ENCODE results near the gene BGN. TPM values are rescaled to one million over a fixed set of nuclear protein-coding genes. Genes with fewer than 3 reads are reported as not detected.

BGN gene
- total and polyA plus RNA-seq, 12 donors: 38.7 to 202 (median 68.0) TPM

DNA sequence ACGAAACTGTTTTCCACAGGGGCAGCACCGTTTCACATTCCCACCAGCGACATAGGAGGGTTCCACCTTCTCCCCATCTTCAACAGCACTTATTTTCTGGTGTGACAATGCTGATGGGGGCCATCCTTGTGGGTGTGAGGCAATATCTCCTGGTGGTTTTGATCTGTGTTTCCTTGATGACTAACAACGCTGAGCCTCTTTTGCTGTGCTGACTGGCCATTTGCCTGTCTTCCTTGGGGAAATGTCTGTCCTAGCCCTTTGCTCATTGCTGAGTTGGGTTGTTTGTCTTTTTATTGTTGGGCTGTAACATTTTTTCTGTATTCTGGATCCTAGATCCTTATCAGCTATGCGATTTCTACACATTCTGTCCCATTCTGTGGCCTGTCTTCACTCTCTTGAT is 56.4 kb downstream of the BGN start:
- H3K4me1 ChIP-seq: no peaks in the 10 kb centered on the region
- intact Hi-C loops (cut with DNase I): loop anchor here in 6 of 10 donors (5.0 to 10.0 kb wide), 3 partner anchors 94 to 116 kb away; partner anchors contain the start of gene DUSP9 (in 1 of the 6)
- TF ChIP-seq, protein P1, sequence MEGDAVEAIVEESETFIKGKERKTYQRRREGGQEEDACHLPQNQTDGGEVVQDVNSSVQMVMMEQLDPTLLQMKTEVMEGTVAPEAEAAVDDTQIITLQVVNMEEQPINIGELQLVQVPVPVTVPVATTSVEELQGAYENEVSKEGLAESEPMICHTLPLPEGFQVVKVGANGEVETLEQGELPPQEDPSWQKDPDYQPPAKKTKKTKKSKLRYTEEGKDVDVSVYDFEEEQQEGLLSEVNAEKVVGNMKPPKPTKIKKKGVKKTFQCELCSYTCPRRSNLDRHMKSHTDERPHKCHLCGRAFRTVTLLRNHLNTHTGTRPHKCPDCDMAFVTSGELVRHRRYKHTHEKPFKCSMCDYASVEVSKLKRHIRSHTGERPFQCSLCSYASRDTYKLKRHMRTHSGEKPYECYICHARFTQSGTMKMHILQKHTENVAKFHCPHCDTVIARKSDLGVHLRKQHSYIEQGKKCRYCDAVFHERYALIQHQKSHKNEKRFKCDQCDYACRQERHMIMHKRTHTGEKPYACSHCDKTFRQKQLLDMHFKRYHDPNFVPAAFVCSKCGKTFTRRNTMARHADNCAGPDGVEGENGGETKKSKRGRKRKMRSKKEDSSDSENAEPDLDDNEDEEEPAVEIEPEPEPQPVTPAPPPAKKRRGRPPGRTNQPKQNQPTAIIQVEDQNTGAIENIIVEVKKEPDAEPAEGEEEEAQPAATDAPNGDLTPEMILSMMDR (IDR thresholded peaks at IDR 0.05): no peak
- no peak overlapping the region for H3K27ac ChIP-seq
- peaks cover 0 to 12% (median 0%) of the 10 kb centered on the region in 7 donors for H3K27me3 ChIP-seq
- no peak for DNase-seq
- no peak for ATAC-seq
- no peak overlapping the region for H3K4me3 ChIP-seq
- H3K9me3 ChIP-seq: no peaks in the 10 kb centered on the region
- no peaks in the 10 kb centered on the region for H3K36me3 ChIP-seq
- WGBS, 2 donors: 90 to 95% methylated on average over 5 of the region's 5 CpGs

DNA sequence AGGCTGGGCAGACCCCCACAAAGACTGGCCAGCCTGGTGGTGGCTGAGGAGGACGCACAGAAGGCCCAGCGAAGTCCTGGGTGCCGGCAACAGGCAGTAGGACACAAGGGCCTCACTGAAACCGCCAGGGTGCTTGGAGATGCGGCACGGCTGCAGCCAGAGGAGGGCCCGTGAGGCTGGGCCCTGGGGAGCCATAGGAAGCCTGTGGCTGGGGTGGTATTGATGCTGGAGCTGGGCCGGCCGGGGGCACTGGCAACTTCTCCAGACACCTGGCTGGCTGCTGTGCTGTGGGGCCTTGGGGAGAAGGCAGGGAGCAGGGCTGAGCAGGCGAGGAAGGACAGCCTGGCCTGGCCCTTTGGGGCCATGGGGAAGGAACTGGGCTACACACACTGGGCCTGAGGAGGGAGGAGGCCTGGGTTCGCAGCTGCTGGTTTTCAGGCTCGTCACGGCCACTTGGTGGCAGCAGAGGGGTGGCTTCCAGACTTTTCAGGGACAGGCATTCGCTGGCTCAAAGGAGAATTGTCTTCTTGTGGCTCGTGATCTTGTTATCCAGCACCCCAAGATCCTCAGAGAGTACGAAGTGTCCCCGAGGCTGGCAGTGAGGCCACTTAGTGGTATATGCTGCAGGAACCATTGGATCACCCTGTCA is 59.9 kb downstream of the BGN start:
- Histone ChIP-seq H3K4me1 (no peaks in the 10 kb centered on the region), H3K27me3 (no peaks in the 10 kb centered on the region), H3K4me3 (no peak overlapping the region), H3K27ac (no peak overlapping the region), H3K9me3 (no peaks in the 10 kb centered on the region), H3K36me3 (no peaks in the 10 kb centered on the region)
- WGBS, 2 donors: 35 to 41% methylated on average over 14 to 17 of the region's 17 CpGs
- TF ChIP-seq, protein P1 (IDR thresholded peaks at IDR 0.05): peak; percentile 29 to 70 (median 64)
- peak; percentile 48 to 69 for DNase-seq
- intact Hi-C loops (cut with DNase I): loop anchor here in 9 of 10 donors (1.0 to 10.0 kb wide), 6 partner anchors 90 to 114 kb away; partner anchors contain the start of gene DUSP9 (in 1 of the 9)
- ATAC-seq: peak; percentile 42 to 81 (median 68)

DNA sequence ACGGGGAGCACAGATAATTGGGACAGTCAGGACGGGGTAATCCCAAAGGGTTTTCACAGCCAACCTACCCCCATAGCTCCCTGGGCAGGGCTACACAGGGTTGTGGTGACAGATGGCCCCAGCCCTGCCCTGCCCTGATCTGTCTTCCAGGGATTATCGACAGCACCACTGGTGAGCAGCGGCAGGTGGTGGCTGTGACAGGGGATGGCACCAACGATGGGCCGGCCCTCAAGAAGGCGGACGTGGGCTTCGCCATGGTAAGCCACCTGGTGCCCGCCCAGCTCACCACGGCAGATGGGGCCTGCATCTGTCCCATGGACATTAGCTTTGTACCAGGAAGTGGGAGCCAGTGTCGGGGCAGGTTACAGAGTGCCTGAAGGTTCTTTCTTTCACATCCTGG is 62.0 kb downstream of the BGN start:
- DNase-seq (no peak), ATAC-seq (no peak)
- Histone ChIP-seq H3K4me3 (no peak overlapping the region), H3K27ac (no peak overlapping the region), H3K27me3 (no peaks in the 10 kb centered on the region), H3K4me1 (no peaks in the 10 kb centered on the region), H3K9me3 (no peaks in the 10 kb centered on the region), H3K36me3 (no peaks in the 10 kb centered on the region)
- intact Hi-C loops (cut with DNase I): loop anchor here in 3 of 10 donors (5.0 to 10.0 kb wide), 2 partner anchors 88 to 111 kb away; partner anchors contain the start of gene DUSP9 (in 1 of the 3)
- WGBS, 2 donors: 88 to 92% methylated on average over 12 of the region's 12 CpGs
- TF ChIP-seq, protein P1 (IDR thresholded peaks at IDR 0.05): no peak

DNA sequence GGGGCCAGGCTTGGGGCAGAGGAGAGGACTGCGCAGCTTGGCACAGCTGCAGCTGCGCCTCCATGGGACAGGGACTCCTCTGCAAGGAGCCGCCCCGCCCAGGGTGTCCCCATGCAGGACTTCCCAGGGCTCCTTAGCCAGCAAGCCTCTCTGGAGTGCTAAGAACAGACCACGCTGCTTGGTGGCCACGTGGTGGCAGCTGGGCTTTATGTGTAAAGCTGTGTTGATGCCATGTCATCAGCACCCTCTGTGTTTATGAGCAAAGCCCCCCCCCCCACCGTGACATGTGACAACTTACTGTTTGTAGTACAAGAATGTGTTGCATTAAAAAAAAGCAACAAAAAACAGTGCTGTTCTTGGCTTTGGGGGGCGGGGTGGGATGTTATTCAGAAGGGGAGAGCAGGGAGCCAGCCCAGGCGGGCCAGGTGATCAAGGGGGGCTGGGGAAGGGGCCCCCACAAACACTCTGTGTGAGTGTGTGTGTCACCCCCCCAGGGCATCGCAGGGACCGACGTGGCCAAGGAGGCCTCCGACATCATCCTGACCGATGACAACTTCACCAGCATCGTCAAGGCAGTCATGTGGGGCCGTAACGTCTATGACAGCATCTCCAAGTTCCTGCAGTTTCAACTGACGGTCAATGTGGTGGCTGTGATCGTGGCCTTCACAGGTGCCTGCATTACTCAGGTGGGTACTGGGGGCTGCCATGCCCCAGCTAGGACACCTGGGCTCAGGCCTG is 63.0 kb downstream of the BGN start:
- DNase-seq (no peak), ATAC-seq (peak in 1 of 8 donors; percentile 23)
- H3K9me3 ChIP-seq: no peaks in the 10 kb centered on the region
- WGBS, 2 donors: 78 to 83% methylated on average over 16 to 19 of the region's 19 CpGs
- intact Hi-C loops (cut with DNase I): loop anchor here in 3 of 10 donors (5.0 to 10.0 kb wide), 2 partner anchors 87 to 110 kb away; partner anchors contain the start of gene DUSP9 (in 1 of the 3)
- no peaks in the 10 kb centered on the region for H3K36me3 ChIP-seq
- TF ChIP-seq, protein P1 (IDR thresholded peaks at IDR 0.05): no peak
- no peaks in the 10 kb centered on the region for H3K4me1 ChIP-seq
- H3K27me3 ChIP-seq: peaks cover 0 to 8% (median 0%) of the 10 kb centered on the region in 7 donors
- H3K27ac ChIP-seq: no peak overlapping the region
- no peak overlapping the region for H3K4me3 ChIP-seq

Other genes with a start within 250 kb of the BGN start
- not detected for gene PNMA6F, start 173.2 kb upstream of the BGN start, total RNA-seq
- not detected for gene PNMA6F, start 173.2 kb upstream of the BGN start, polyA plus RNA-seq
- gene ZNF275, start 160.8 kb upstream of the BGN start, total RNA-seq: 10 to 100 TPM in 1 of 10 donors, 1 to 10 TPM in 9; 6.6 to 10.1 (median 7.6) TPM
- gene ZNF275, start 160.8 kb upstream of the BGN start, polyA plus RNA-seq: 1 to 10 TPM; 2.3 to 3.5 TPM
- gene PNMA6E, start 93.6 kb upstream of the BGN start, total RNA-seq: not detected
- not detected for gene PNMA6E, start 93.6 kb upstream of the BGN start, polyA plus RNA-seq
- 1 to 10 TPM in 3 of 10 donors, under 1 TPM in 7; 0.17 to 1.6 (median 0.44) TPM for gene ZFP92, start 83.5 kb upstream of the BGN start, total RNA-seq
- gene ZFP92, start 83.5 kb upstream of the BGN start, polyA plus RNA-seq: under 1 TPM; 0.23 to 0.51 TPM
- under 1 TPM in 6 of 10 donors, not detected in 4; 0.20 to 0.33 (median 0.26) TPM for gene TREX2, start 48.9 kb upstream of the BGN start, total RNA-seq
- gene TREX2, start 48.9 kb upstream of the BGN start, polyA plus RNA-seq: under 1 TPM; 0.36 to 0.44 TPM
- gene HAUS7, start 24.4 kb upstream of the BGN start, total RNA-seq: 10 to 100 TPM; 12.7 to 25.7 (median 18.2) TPM
- gene HAUS7, start 24.4 kb upstream of the BGN start, polyA plus RNA-seq: 10 to 100 TPM; 24.3 to 45.3 TPM
- not detected for gene ATP2B3, start 22.7 kb downstream of the BGN start, total RNA-seq
- gene ATP2B3, start 22.7 kb downstream of the BGN start, polyA plus RNA-seq: not detected
- 10 to 100 TPM; 16.9 to 50.1 (median 21.7) TPM for gene CCNQ, start 104.2 kb downstream of the BGN start, total RNA-seq
- gene CCNQ, start 104.2 kb downstream of the BGN start, polyA plus RNA-seq: 100 to 1,000 TPM in 1 of 2 donors, 10 to 100 TPM in 1; 95.2 to 132 TPM
- under 1 TPM in 1 of 10 donors, not detected in 9; 0.09 TPM for gene DUSP9, start 152.2 kb downstream of the BGN start, total RNA-seq
- under 1 TPM in 1 of 2 donors, not detected in 1; 0.03 TPM for gene DUSP9, start 152.2 kb downstream of the BGN start, polyA plus RNA-seq
- 10 to 100 TPM in 2 of 10 donors, 1 to 10 TPM in 8; 3.6 to 15.6 (median 5.9) TPM for gene PNCK, start 178.8 kb downstream of the BGN start, total RNA-seq
- 1 to 10 TPM; 2.0 to 5.6 TPM for gene PNCK, start 178.8 kb downstream of the BGN start, polyA plus RNA-seq
- gene SLC6A8, start 192.9 kb downstream of the BGN start, total RNA-seq: 100 to 1,000 TPM; 150 to 238 (median 186) TPM
- 100 to 1,000 TPM; 128 to 155 TPM for gene SLC6A8, start 192.9 kb downstream of the BGN start, polyA plus RNA-seq
- gene BCAP31, start 229.4 kb downstream of the BGN start, total RNA-seq: 100 to 1,000 TPM in 3 of 10 donors, 10 to 100 TPM in 7; 70.2 to 140 (median 85.4) TPM
- gene BCAP31, start 229.4 kb downstream of the BGN start, polyA plus RNA-seq: 100 to 1,000 TPM in 1 of 2 donors, 10 to 100 TPM in 1; 82.2 to 164 TPM
- gene ABCD1, start 229.9 kb downstream of the BGN start, total RNA-seq: 10 to 100 TPM; 11.0 to 24.2 (median 14.4) TPM
- gene ABCD1, start 229.9 kb downstream of the BGN start, polyA plus RNA-seq: 10 to 100 TPM in 1 of 2 donors, 1 to 10 TPM in 1; 9.3 to 15.3 TPM